Stomach (tissue), 9 donors: ENCODE data around the gene MAN1A1. TPM values are rescaled to one million over a fixed set of nuclear protein-coding genes. Genes with fewer than 3 reads are reported as not detected.

Source experiments
- DNase-seq, 2 donors: peaks; one replicate each; pipeline versions ENCODE4 v3.0.0 to v3.0.0-alpha.2; 2013 to 2019
- H3K27ac ChIP-seq, 5 donors: fragments of 200-600 bp in 4 of 5; sonication (generic) in 4 of 5; one replicate each; pipeline ENCODE4 v1.5.1; 2013 to 2019; ENCODE audit warnings: mild to moderate bottlenecking in 1 of 5, moderate library complexity in 1 of 5
- H3K27me3 ChIP-seq, 3 donors: fragments of 200-600 bp; sonication (generic); one replicate each; pipeline ENCODE4 v1.5.1; 2017 to 2019; ENCODE audit warnings: mixed run types in 1 of 3
- H3K36me3 ChIP-seq, 4 donors: fragments of 200-600 bp; sonication (generic); 1 replicate in 3 of 4; 2 replicates in 1 of 4; pipeline ENCODE4 v1.5.1; 2016 to 2019
- H3K4me1 ChIP-seq, 4 donors: fragments of 200-600 bp; sonication (generic); one replicate each; pipeline ENCODE4 v1.5.1; 2016 to 2019
- H3K4me3 ChIP-seq, 4 donors: fragments of 200-600 bp; sonication (generic) in 3 of 4; one replicate each; pipeline ENCODE4 v1.5.1; 2016 to 2019; ENCODE audit warnings: mild to moderate bottlenecking in 1 of 4
- H3K9me3 ChIP-seq, 4 donors: fragments of 200-600 bp; sonication (generic); one replicate each; pipeline ENCODE4 v1.5.1; 2016 to 2019
- EP300 ChIP-seq: sonication (generic); formaldehyde crosslinking; IDR thresholded peaks from one replicate; pipeline ENCODE4 v1.6.1; 2017; ENCODE audit warnings: antibody characterized with exemption
- POLR2A ChIP-seq, 4 donors: fragments of 450-650 bp; IDR thresholded peaks; one replicate each; pipeline ENCODE4 v1.6.1; 2016; ENCODE audit warnings: antibody characterized with exemption in 4 of 4, control low read depth in 2 of 4, mild to moderate bottlenecking in 1 of 4, moderate library complexity in 1 of 4
- POLR2AphosphoS5 ChIP-seq, 3 donors: sonication (generic); formaldehyde crosslinking; IDR thresholded peaks; one replicate each; pipeline ENCODE4 v1.6.1; 2016; ENCODE audit warnings: antibody characterized with exemption in 3 of 3
- WGBS, 5 donors: extraction: QIAGEN DNeasy Blood & Tissue Kit in 3 of 5; methylation state at CpG; one replicate each; pipeline versions ENCODE4 v1.1.5 to v1.1.7; 2013 to 2018; 5-methylcytosine and 5-hydroxymethylcytosine counted together
- intact Hi-C: fragments of 100-400 bp; cut with DNase I; formaldehyde crosslinking; loops from one replicate; pipeline ENCODE4 v1.15.1; 2023; ENCODE audit warnings: low total_unique reads
- polyA plus RNA-seq, 3 donors: library from polyadenylated mRNA; stranded (reverse); fragments of 200-250 nt; gene quantifications; one replicate each; pipeline ENCODE4 v1.2.3, GENCODE V29; 2013
- total RNA-seq, 5 donors: library from RNA; depleted of rRNA; stranded (reverse); fragments of >200 nt; gene quantifications; one replicate each; pipeline versions ENCODE4 v1.1.0 to v1.2.3, GENCODE V29; 2014 to 2016
- TF ChIP-seq, protein P1 (sequence below), 7 experiments: fragments of 450-650 bp in 4 of 7; fragments of 200-600 bp in 3 of 7; sonication (generic) in 3 of 7; IDR thresholded peaks; one replicate each; pipeline ENCODE4 v1.5.1; 2016 to 2019; ENCODE audit warnings: antibody characterized with exemption in 7 of 7, control low read depth in 2 of 7, mild to moderate bottlenecking in 1 of 7
- donor health status: healthy with polysubstance abuse.
- donor health status: Bipolar disorder and iron deficiency.
- donor health status: healthy.

MAN1A1 gene
- total and polyA plus RNA-seq, 8 donors = 8.0 to 132 (median 47.9) TPM

DNA sequence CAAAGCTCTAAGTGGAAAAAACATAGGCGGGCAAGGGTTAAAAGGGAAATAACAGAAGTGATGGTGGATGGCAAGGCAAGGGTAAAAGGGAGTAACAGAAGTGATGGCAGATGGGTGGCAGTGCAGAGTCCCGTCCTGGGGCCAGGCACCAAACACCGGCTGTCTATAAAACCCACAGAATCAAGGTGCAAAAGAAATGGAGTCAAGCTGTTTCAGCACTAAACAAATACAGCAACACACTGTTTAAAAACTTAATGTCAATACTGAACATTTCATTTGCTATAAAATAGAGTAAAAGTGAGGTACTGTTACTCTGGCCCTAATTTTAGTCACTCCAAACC, 87.6 kb downstream of the MAN1A1 start:
- no peaks in the 10 kb centered on the region for H3K27me3 ChIP-seq
- WGBS, 5 donors = 71 to 87% (median 74%) methylated on average over 3 of the region's 3 CpGs
- TF ChIP-seq, protein P1, sequence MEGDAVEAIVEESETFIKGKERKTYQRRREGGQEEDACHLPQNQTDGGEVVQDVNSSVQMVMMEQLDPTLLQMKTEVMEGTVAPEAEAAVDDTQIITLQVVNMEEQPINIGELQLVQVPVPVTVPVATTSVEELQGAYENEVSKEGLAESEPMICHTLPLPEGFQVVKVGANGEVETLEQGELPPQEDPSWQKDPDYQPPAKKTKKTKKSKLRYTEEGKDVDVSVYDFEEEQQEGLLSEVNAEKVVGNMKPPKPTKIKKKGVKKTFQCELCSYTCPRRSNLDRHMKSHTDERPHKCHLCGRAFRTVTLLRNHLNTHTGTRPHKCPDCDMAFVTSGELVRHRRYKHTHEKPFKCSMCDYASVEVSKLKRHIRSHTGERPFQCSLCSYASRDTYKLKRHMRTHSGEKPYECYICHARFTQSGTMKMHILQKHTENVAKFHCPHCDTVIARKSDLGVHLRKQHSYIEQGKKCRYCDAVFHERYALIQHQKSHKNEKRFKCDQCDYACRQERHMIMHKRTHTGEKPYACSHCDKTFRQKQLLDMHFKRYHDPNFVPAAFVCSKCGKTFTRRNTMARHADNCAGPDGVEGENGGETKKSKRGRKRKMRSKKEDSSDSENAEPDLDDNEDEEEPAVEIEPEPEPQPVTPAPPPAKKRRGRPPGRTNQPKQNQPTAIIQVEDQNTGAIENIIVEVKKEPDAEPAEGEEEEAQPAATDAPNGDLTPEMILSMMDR (IDR thresholded peaks at IDR 0.05) = no peak
- TF ChIP-seq EP300 = no peak
- TF ChIP-seq POLR2A (IDR thresholded peaks at IDR 0.05) = no peak
- TF ChIP-seq POLR2AphosphoS5 (IDR thresholded peaks at IDR 0.05) = no peak
- no peak for DNase-seq
- H3K27ac ChIP-seq = peak overlapping the region; percentile 11 to 65 (median 46)
- H3K36me3 ChIP-seq = no peaks in the 10 kb centered on the region
- intact Hi-C loops = no loop called here
- peaks cover 0 to 26% (median 11%) of the 10 kb centered on the region in 4 donors for H3K4me1 ChIP-seq
- H3K4me3 ChIP-seq = no peak overlapping the region
- H3K9me3 ChIP-seq = no peaks in the 10 kb centered on the region

DNA sequence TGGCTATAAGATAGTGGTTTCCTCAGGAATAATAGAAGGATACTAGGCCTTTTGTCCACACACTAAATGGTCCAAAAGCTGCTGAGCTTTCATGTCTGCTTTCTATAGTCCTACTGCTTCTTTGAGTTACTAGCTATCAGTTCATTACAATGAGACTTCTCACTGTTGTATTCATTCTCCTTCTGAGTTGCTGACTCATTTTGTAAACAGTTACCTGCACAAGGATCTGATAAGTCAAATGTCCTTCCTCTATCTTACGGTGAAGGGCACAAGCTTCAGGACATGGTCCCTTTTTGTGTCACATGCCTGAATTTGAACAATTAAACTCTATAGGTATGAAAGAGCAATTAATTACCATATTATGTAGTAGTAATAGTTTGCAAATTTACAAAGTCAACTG, 90.5 kb downstream of the MAN1A1 start:
- Histone ChIP-seq H3K36me3 (no peaks in the 10 kb centered on the region), H3K27ac (no peak overlapping the region), H3K4me3 (no peak overlapping the region), H3K27me3 (no peaks in the 10 kb centered on the region), H3K4me1 (peaks cover 0 to 22% (median 7%) of the 10 kb centered on the region in 4 donors), H3K9me3 (no peaks in the 10 kb centered on the region)
- TF ChIP-seq, protein P1 (IDR thresholded peaks at IDR 0.05) = no peak
- TF ChIP-seq EP300 = no peak
- TF ChIP-seq POLR2A (IDR thresholded peaks at IDR 0.05) = no peak
- TF ChIP-seq POLR2AphosphoS5 (IDR thresholded peaks at IDR 0.05) = peak in 2 of 3 donors; percentile 3 to 20
- peak in 1 of 2 donors; percentile 13 for DNase-seq
- intact Hi-C loops = no loop called here
- 20 to 45% (median 31%) methylated on average over 1 of the region's 1 CpG for WGBS, 5 donors

DNA sequence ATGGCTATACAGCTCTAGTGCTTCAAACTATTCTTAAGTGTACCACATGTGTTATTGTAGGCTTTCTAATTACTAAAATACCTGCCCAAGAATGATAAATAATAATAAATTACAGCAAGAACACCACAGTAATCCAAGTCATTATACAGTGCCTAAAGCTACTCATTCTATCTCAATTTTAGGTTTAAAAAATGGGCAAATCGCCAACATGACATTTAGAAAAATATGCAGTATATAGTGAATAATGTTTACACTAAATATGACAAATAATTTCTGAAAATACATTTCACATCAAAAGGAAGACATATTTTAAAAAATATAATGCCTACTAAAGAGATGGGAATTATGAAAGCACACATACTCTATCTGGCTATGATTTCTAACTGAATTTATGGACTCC, 91.8 kb downstream of the MAN1A1 start:
- WGBS, 5 donors = 89 to 94% (median 93%) methylated on average over 1 of the region's 1 CpG
- Histone ChIP-seq H3K27me3 (no peaks in the 10 kb centered on the region), H3K4me1 (peaks cover 0 to 22% (median 7%) of the 10 kb centered on the region in 4 donors), H3K4me3 (no peak overlapping the region), H3K27ac (no peak overlapping the region), H3K36me3 (no peaks in the 10 kb centered on the region), H3K9me3 (no peaks in the 10 kb centered on the region)
- intact Hi-C loops = no loop called here
- DNase-seq = no peak
- no peak for TF ChIP-seq POLR2AphosphoS5 (IDR thresholded peaks at IDR 0.05)
- TF ChIP-seq, protein P1 (IDR thresholded peaks at IDR 0.05) = no peak
- no peak for TF ChIP-seq POLR2A (IDR thresholded peaks at IDR 0.05)
- no peak for TF ChIP-seq EP300

DNA sequence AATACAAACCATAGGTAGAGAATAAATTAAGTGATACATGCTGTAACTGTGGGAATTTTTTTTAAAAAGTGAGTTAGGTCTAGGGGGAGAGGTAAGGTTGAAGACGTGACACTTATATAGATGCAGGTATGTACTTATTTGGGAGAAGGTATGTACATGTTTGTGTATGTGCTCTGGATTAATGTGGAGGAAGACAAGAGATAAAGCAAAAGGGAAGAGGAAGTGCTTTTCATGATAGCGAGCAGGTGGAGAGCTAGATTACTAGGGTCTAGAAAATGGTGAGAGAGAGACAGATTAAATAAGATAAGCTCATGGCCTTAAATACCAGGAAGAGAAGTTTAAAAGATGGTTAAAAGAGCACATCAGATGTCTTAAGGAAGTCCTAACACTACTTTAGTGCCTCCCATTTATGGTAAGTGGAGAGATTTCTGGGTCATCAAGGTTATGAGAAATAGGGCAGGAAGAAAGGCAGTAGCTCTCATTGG, 92.5 kb downstream of the MAN1A1 start:
- no peak for DNase-seq
- TF ChIP-seq EP300 = no peak
- TF ChIP-seq POLR2AphosphoS5 (IDR thresholded peaks at IDR 0.05) = no peak
- TF ChIP-seq, protein P1 (IDR thresholded peaks at IDR 0.05) = no peak
- no peak for TF ChIP-seq POLR2A (IDR thresholded peaks at IDR 0.05)
- Histone ChIP-seq H3K27me3 (no peaks in the 10 kb centered on the region), H3K27ac (no peak overlapping the region), H3K4me3 (no peak overlapping the region), H3K9me3 (no peaks in the 10 kb centered on the region), H3K36me3 (no peaks in the 10 kb centered on the region), H3K4me1 (peaks cover 0 to 20% (median 7%) of the 10 kb centered on the region in 4 donors)
- 73 to 99% (median 93%) methylated on average over 2 of the region's 2 CpGs for WGBS, 5 donors
- intact Hi-C loops = no loop called here
